Caco-2 (cell line): ENCODE measurements around the gene MCTP1. TPM values are rescaled to one million over a fixed set of nuclear protein-coding genes. Genes with fewer than 3 reads are reported as not detected.

ENCODE experiments used
- BruUV-seq: library from RNA; stranded (reverse); fragments of 400-500 nt; replicated peaks from 2 replicates; lab custom pipeline; 2021; lab: Mats Ljungman, UMichigan
- CTCF ChIA-PET: fragments of 300-600 bp; sonication (Branson Sonifier 250); formaldehyde crosslinking; loops from one replicate; lab custom pipeline; 2022; ENCODE audit warnings: antibody characterized with exemption; lab: Charles Lee
- POLR2A ChIA-PET: fragments of 300-600 bp; sonication (Branson Sonifier 250); formaldehyde crosslinking; loops from one replicate; lab custom pipeline; 2022; ENCODE audit warnings: antibody characterized with exemption; lab: Charles Lee
- DNase-seq, 2 experiments: peaks; one replicate each; pipeline versions ENCODE4 v3.0.0 to v3.0.0-alpha.2; 2020 to 2022
- H3K27me3 ChIP-seq: replicated peaks from 2 replicates; pipeline ENCODE4 v1.6.0; 2011; ENCODE audit warnings: low read length; ENCODE audit not compliant: control insufficient read depth, insufficient read depth
- H3K36me3 ChIP-seq: 2 replicates; pipeline ENCODE4 v1.5.1; 2011; ENCODE audit warnings: low read length; ENCODE audit not compliant: control insufficient read depth, insufficient read depth
- H3K4me1 ChIP-seq: fragments of 250-450 bp; sonication (Bioruptor Pico); 2 replicates; pipeline ENCODE4 v1.5.1; 2020; ENCODE audit warnings: mild to moderate bottlenecking
- H3K4me3 ChIP-seq: 2 replicates; pipeline ENCODE4 v1.5.1; 2011; ENCODE audit warnings: low read depth, mild to moderate bottlenecking, control low read depth, low read length
- H3K9me3 ChIP-seq: fragments of 250-450 bp; sonication (Bioruptor Pico); 2 replicates; pipeline ENCODE4 v1.5.1; 2020; ENCODE audit warnings: mild to moderate bottlenecking, moderate library complexity
- H3K27ac Mint-ChIP-seq: one replicate; pipeline ENCODE4 v1.8.0; 2022; ENCODE audit warnings: mixed read lengths; ENCODE audit not compliant: unreplicated experiment
- H3K27me3 Mint-ChIP-seq: one replicate; pipeline ENCODE4 v1.8.0; 2022; ENCODE audit warnings: mixed read lengths; ENCODE audit not compliant: insufficient read depth, unreplicated experiment
- H3K36me3 Mint-ChIP-seq: one replicate; pipeline ENCODE4 v1.8.0; 2022; ENCODE audit warnings: mild to moderate bottlenecking, mixed read lengths; ENCODE audit not compliant: insufficient read depth, unreplicated experiment
- H3K4me1 Mint-ChIP-seq: one replicate; pipeline ENCODE4 v1.8.0; 2022; ENCODE audit warnings: low read depth, mixed read lengths; ENCODE audit not compliant: unreplicated experiment
- H3K4me3 Mint-ChIP-seq: one replicate; pipeline ENCODE4 v1.8.0; 2022; ENCODE audit warnings: mild to moderate bottlenecking, moderate library complexity, mixed read lengths; ENCODE audit not compliant: unreplicated experiment
- H3K9me3 Mint-ChIP-seq: one replicate; pipeline ENCODE4 v1.8.0; 2022; ENCODE audit warnings: mixed read lengths; ENCODE audit not compliant: unreplicated experiment
- intact Hi-C: fragments of 100-400 bp; cut with micrococcal nuclease; formaldehyde crosslinking; loops from one replicate; pipeline ENCODE4 v1.10.0; 2022; ENCODE audit not compliant: unreplicated experiment
- total RNA-seq: library from RNA; stranded (reverse); gene quantifications from 2 replicates; pipeline ENCODE4 v1.2.3, GENCODE V29; 2022
- TF ChIP-seq, protein P1 (sequence below), 2 experiments: fragments of 200-600 bp in 1 of 2; IDR thresholded peaks; 1 replicate in 1 of 2; 2 replicates in 1 of 2; pipeline versions ENCODE4 v1.5.1 to v1.8.0; 2011 to 2022; ENCODE audit warnings: antibody characterized with exemption in 1 of 2, control low read depth in 1 of 2, inconsistent platforms in 1 of 2, low read depth in 1 of 2, low read length in 1 of 2, mild to moderate bottlenecking in 1 of 2, moderate library complexity in 1 of 2; ENCODE audit not compliant: insufficient read depth in 1 of 2, severe bottlenecking in 1 of 2, unreplicated experiment in 1 of 2

Gene MCTP1
- total RNA-seq, 1 experiment from 2014 or later, result 3.2 TPM

DNA sequence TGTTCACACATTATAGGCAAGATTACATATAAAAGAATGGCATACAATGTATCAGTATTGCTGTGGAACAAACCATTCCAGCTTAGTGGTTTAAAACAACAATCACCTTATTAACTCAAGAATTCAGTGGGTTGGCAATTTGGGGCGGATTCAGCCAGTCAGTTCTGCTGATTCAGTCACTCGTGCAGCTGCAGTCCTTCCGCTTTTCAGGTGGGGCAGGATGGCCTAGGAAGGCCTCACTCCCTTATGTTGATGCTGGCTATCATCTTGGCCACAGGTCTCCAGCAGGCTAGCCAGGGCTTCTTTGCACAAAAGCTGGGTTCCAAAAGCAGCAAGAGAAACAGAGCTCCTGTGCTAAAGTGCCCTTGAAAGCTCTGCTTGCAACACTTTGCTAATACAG is 150.6 kb downstream of the MCTP1 start:
- H3K27me3 Mint-ChIP-seq, result no peaks in the 10 kb centered on the region
- no peaks in the 10 kb centered on the region for H3K27me3 ChIP-seq
- no TSS peak for BruUV-seq
- no peaks in the 10 kb centered on the region for H3K9me3 ChIP-seq
- DNase-seq, result no peak
- no peaks in the 10 kb centered on the region for H3K36me3 Mint-ChIP-seq
- CTCF ChIA-PET, result no interaction called here
- H3K27ac Mint-ChIP-seq, result no peak overlapping the region
- H3K4me3 Mint-ChIP-seq, result no peak overlapping the region
- POLR2A ChIA-PET, result no interaction called here
- no peak overlapping the region for H3K4me3 ChIP-seq
- H3K4me1 Mint-ChIP-seq, result peaks cover 7% of the 10 kb centered on the region
- peaks cover 9% of the 10 kb centered on the region for H3K4me1 ChIP-seq
- H3K36me3 ChIP-seq, result no peaks in the 10 kb centered on the region
- TF ChIP-seq, protein P1, sequence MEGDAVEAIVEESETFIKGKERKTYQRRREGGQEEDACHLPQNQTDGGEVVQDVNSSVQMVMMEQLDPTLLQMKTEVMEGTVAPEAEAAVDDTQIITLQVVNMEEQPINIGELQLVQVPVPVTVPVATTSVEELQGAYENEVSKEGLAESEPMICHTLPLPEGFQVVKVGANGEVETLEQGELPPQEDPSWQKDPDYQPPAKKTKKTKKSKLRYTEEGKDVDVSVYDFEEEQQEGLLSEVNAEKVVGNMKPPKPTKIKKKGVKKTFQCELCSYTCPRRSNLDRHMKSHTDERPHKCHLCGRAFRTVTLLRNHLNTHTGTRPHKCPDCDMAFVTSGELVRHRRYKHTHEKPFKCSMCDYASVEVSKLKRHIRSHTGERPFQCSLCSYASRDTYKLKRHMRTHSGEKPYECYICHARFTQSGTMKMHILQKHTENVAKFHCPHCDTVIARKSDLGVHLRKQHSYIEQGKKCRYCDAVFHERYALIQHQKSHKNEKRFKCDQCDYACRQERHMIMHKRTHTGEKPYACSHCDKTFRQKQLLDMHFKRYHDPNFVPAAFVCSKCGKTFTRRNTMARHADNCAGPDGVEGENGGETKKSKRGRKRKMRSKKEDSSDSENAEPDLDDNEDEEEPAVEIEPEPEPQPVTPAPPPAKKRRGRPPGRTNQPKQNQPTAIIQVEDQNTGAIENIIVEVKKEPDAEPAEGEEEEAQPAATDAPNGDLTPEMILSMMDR (IDR thresholded peaks at IDR 0.05; ENCODE audit: insufficient read depth in 1 of 2, low read depth in 1 of 2, low read length in 1 of 2, severe bottlenecking in 1 of 2, unreplicated experiment in 1 of 2), result no peak
- intact Hi-C loops, result no loop called here
- H3K9me3 Mint-ChIP-seq, result no peaks in the 10 kb centered on the region

DNA sequence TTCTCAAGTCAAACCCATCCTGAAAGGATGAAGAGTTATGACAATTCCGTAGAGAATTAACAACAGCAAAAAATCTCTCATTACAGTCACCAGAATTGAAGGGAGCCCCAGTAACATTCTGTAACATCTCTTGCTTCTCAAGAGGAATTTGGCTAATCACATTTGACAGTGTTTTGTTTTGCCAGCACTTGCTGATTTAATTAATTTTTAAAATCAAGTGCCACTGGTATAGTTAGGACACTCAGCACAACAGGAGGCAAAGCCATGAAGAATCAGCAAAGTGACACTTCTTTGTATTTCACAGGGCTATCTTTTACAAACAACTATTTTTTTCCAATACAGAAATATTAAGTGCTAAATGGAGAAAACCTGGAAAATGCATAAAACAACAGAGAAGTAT is 152.8 kb downstream of the MCTP1 start:
- no peaks in the 10 kb centered on the region for H3K36me3 ChIP-seq
- TF ChIP-seq, protein P1 (IDR thresholded peaks at IDR 0.05; ENCODE audit: insufficient read depth in 1 of 2, low read depth in 1 of 2, low read length in 1 of 2, severe bottlenecking in 1 of 2, unreplicated experiment in 1 of 2), result no peak
- BruUV-seq, result no TSS peak
- no peaks in the 10 kb centered on the region for H3K9me3 ChIP-seq
- ChIA-PET CTCF (no interaction called here), POLR2A (no interaction called here)
- intact Hi-C loops, result no loop called here
- Mint-ChIP-seq H3K9me3 (no peaks in the 10 kb centered on the region), H3K36me3 (no peaks in the 10 kb centered on the region), H3K4me1 (no peaks in the 10 kb centered on the region), H3K27me3 (peaks cover 3% of the 10 kb centered on the region), H3K4me3 (no peak overlapping the region), H3K27ac (no peak overlapping the region)
- no peak overlapping the region for H3K4me3 ChIP-seq
- H3K27me3 ChIP-seq, result no peaks in the 10 kb centered on the region
- no peak for DNase-seq
- no peaks in the 10 kb centered on the region for H3K4me1 ChIP-seq

DNA sequence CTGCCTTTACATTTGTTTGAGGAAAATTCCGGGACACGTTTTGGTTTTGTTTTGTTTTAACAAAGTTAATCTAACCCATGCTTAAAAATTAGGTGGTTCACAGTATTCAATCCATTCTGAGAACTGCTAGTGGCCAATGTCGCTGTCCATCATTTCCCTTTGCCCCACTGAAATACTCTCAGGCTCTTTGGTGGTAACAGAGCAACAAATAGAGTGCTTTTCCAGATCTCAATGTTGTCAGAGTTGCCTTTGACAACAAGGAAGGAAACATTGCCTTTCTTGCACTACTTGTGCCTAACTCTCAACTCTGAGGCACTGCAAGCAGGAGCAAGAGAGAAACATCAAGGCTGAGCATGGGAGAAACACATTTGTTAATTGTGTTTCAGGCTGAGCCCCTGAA is 154.0 kb downstream of the MCTP1 start:
- no peaks in the 10 kb centered on the region for H3K4me1 ChIP-seq
- TF ChIP-seq, protein P1 (IDR thresholded peaks at IDR 0.05; ENCODE audit: insufficient read depth in 1 of 2, low read depth in 1 of 2, low read length in 1 of 2, severe bottlenecking in 1 of 2, unreplicated experiment in 1 of 2), result no peak
- no TSS peak for BruUV-seq
- intact Hi-C loops, result no loop called here
- no peaks in the 10 kb centered on the region for H3K36me3 Mint-ChIP-seq
- ChIA-PET POLR2A (no interaction called here), CTCF (no interaction called here)
- no peak for DNase-seq
- H3K36me3 ChIP-seq, result no peaks in the 10 kb centered on the region
- no peak overlapping the region for H3K4me3 ChIP-seq
- no peaks in the 10 kb centered on the region for H3K9me3 Mint-ChIP-seq
- no peaks in the 10 kb centered on the region for H3K27me3 ChIP-seq
- H3K27me3 Mint-ChIP-seq, result peaks cover 3% of the 10 kb centered on the region
- H3K27ac Mint-ChIP-seq, result no peak overlapping the region
- no peaks in the 10 kb centered on the region for H3K9me3 ChIP-seq
- H3K4me1 Mint-ChIP-seq, result no peaks in the 10 kb centered on the region
- no peak overlapping the region for H3K4me3 Mint-ChIP-seq
